ENCODE results near the gene GALM. TPM values are rescaled to one million over a fixed set of nuclear protein-coding genes. Genes with fewer than 3 reads are reported as not detected.

The GALM gene
- total RNA-seq, 1 experiment from 2014 or later = 20.5 TPM

DNA sequence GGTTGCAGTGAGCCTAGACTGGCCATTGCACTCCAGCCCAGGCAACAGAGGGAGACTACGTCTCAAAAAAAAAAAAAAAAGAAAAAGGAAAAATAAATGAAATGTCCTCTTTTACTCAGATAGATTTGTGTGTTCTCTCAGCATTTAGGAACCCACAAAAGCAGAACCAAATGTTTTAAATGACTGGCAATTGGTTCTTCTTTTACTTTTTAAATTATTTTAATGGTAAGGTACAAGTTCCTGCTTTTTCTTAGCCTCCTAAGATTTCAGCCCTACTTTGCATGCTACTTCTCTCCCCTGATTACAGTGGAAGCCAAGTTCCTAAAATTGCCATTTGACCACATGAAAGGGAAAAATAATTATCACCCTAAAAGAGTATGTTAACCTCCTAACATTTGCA is 61.7 kb downstream of the GALM start:
- H3K27me3 ChIP-seq (ENCODE audit: control insufficient read depth, insufficient read depth, low read length) = no peaks in the 10 kb centered on the region
- H3K36me3 ChIP-seq (ENCODE audit: control insufficient read depth, insufficient read depth, low read length) = no peaks in the 10 kb centered on the region
- no peak overlapping the region for H3K27ac ChIP-seq (ENCODE audit: low read length)
- H3K4me1 ChIP-seq (ENCODE audit: control insufficient read depth, insufficient read depth, low read length) = 0 out of 2 replicates have a peak, but pooled peaks cover 5% of the 10 kb centered on the region
- no TSS peak for BruUV-seq (replicated peaks)
- CTCF ChIA-PET = interaction anchor here (0.7 kb wide), 1 partner anchor 262 kb away, joined by 7 read pairs; no protein-coding TSS in a partner anchor
- DNase-seq (ENCODE audit: low read depth, low spot score) = no peak
- ATAC-seq = no peak
- POLR2A ChIA-PET = interaction anchor here (0.6 kb wide), 2 partner anchors 23 to 213 kb away, joined by 3 to 7 read pairs; no protein-coding TSS in a partner anchor
- H3K4me3 ChIP-seq (ENCODE audit: low read depth in 2 of 2, low read length in 2 of 2) = no peak overlapping the region
- no peak for TF ChIP-seq TCF7L2 (IDR thresholded peaks at IDR 0.05; ENCODE audit: low read depth, low read length)
- TF ChIP-seq, protein P1, sequence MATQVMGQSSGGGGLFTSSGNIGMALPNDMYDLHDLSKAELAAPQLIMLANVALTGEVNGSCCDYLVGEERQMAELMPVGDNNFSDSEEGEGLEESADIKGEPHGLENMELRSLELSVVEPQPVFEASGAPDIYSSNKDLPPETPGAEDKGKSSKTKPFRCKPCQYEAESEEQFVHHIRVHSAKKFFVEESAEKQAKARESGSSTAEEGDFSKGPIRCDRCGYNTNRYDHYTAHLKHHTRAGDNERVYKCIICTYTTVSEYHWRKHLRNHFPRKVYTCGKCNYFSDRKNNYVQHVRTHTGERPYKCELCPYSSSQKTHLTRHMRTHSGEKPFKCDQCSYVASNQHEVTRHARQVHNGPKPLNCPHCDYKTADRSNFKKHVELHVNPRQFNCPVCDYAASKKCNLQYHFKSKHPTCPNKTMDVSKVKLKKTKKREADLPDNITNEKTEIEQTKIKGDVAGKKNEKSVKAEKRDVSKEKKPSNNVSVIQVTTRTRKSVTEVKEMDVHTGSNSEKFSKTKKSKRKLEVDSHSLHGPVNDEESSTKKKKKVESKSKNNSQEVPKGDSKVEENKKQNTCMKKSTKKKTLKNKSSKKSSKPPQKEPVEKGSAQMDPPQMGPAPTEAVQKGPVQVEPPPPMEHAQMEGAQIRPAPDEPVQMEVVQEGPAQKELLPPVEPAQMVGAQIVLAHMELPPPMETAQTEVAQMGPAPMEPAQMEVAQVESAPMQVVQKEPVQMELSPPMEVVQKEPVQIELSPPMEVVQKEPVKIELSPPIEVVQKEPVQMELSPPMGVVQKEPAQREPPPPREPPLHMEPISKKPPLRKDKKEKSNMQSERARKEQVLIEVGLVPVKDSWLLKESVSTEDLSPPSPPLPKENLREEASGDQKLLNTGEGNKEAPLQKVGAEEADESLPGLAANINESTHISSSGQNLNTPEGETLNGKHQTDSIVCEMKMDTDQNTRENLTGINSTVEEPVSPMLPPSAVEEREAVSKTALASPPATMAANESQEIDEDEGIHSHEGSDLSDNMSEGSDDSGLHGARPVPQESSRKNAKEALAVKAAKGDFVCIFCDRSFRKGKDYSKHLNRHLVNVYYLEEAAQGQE (IDR thresholded peaks at IDR 0.05; ENCODE audit: insufficient read depth in 1 of 2, low read depth in 2 of 2, low read length in 1 of 2) = no peak
- no peak for TF ChIP-seq SIN3A (IDR thresholded peaks at IDR 0.05; ENCODE audit: borderline replicate concordance, insufficient read depth, low read depth, low read length)
- TF ChIP-seq POLR2AphosphoS5 (IDR thresholded peaks at IDR 0.05; ENCODE audit: low read depth, low read length) = no peak
- TF ChIP-seq, protein P2, sequence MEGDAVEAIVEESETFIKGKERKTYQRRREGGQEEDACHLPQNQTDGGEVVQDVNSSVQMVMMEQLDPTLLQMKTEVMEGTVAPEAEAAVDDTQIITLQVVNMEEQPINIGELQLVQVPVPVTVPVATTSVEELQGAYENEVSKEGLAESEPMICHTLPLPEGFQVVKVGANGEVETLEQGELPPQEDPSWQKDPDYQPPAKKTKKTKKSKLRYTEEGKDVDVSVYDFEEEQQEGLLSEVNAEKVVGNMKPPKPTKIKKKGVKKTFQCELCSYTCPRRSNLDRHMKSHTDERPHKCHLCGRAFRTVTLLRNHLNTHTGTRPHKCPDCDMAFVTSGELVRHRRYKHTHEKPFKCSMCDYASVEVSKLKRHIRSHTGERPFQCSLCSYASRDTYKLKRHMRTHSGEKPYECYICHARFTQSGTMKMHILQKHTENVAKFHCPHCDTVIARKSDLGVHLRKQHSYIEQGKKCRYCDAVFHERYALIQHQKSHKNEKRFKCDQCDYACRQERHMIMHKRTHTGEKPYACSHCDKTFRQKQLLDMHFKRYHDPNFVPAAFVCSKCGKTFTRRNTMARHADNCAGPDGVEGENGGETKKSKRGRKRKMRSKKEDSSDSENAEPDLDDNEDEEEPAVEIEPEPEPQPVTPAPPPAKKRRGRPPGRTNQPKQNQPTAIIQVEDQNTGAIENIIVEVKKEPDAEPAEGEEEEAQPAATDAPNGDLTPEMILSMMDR (IDR thresholded peaks at IDR 0.05) = no peak
- in situ Hi-C loops (cut with HindIII; ENCODE audit: low pct_unique_long_range_greater_than_20kb, low sequenced_read_pairs) = loop anchor here (25.0 kb wide), 1 partner anchor 140 kb away; no protein-coding TSS in a partner anchor
- H3K9me3 ChIP-seq (ENCODE audit: control insufficient read depth, insufficient read depth, low read depth, low read length) = no peaks in the 10 kb centered on the region
- intact Hi-C loops (cut with micrococcal nuclease; ENCODE audit: unreplicated experiment) = loop anchor here (5.0 kb wide), 2 partner anchors 145 to 190 kb away; no protein-coding TSS in a partner anchor

DNA sequence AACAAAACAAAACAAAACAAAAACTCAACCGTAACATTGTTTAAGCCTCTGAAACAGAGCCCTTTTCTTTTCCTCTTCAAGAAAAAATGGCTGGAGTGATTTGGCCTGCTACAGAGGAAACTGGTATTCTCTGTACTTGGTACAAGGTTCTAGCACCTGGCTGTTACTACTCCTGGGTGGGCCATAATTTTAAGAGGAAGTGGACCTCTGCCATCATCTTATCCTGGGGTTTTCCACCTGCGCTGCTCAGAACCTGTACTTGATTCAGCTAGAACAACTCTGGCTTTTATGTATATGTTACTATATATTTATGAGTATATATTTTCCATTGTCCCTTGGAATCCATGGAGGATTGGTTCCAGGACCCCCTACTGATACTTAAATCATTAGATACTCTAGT is 62.8 kb downstream of the GALM start:
- Histone ChIP-seq H3K9me3 (ENCODE audit: control insufficient read depth, insufficient read depth, low read depth, low read length) (no peaks in the 10 kb centered on the region), H3K27me3 (ENCODE audit: control insufficient read depth, insufficient read depth, low read length) (no peaks in the 10 kb centered on the region), H3K4me3 (ENCODE audit: low read depth in 2 of 2, low read length in 2 of 2) (no peak overlapping the region), H3K4me1 (ENCODE audit: control insufficient read depth, insufficient read depth, low read length) (no peaks in the 10 kb centered on the region), H3K36me3 (ENCODE audit: control insufficient read depth, insufficient read depth, low read length) (no peaks in the 10 kb centered on the region), H3K27ac (ENCODE audit: low read length) (no peak overlapping the region)
- no peak for TF ChIP-seq TCF7L2 (IDR thresholded peaks at IDR 0.05; ENCODE audit: low read depth, low read length)
- TF ChIP-seq, protein P2 (IDR thresholded peaks at IDR 0.05) = no peak
- no peak for TF ChIP-seq SIN3A (IDR thresholded peaks at IDR 0.05; ENCODE audit: borderline replicate concordance, insufficient read depth, low read depth, low read length)
- TF ChIP-seq, protein P1 (IDR thresholded peaks at IDR 0.05; ENCODE audit: insufficient read depth in 1 of 2, low read depth in 2 of 2, low read length in 1 of 2) = no peak
- no peak for TF ChIP-seq POLR2AphosphoS5 (IDR thresholded peaks at IDR 0.05; ENCODE audit: low read depth, low read length)
- in situ Hi-C loops (cut with HindIII; ENCODE audit: low pct_unique_long_range_greater_than_20kb, low sequenced_read_pairs) = loop anchor here (25.0 kb wide), 1 partner anchor 141 kb away; no protein-coding TSS in a partner anchor
- CTCF ChIA-PET = no interaction called here
- no TSS peak for BruUV-seq (replicated peaks)
- intact Hi-C loops (cut with micrococcal nuclease; ENCODE audit: unreplicated experiment) = loop anchor here (5.0 kb wide), 2 partner anchors 146 to 191 kb away; no protein-coding TSS in a partner anchor
- ATAC-seq (no peak), DNase-seq (ENCODE audit: low read depth, low spot score) (no peak)
- POLR2A ChIA-PET = no interaction called here
